K562 (cell line): ENCODE data around the gene SLC13A4. TPM values are rescaled to one million over a fixed set of nuclear protein-coding genes. Genes with fewer than 3 reads are reported as not detected.

Experiments used
- ATAC-seq: fragments of 200-7000 bp; cut with Tn5 transposase; 3 replicates; pipeline ENCODE4 v1.9.1; 2020; ENCODE audit warnings: moderate library complexity
- BruUV-seq: library from RNA; stranded (reverse); fragments of 400-500 nt; replicated peaks from 2 replicates; lab custom pipeline; 2021; lab: Mats Ljungman, UMichigan
- CTCF ChIA-PET: fragments of 300-600 bp; formaldehyde crosslinking; extraction: SDS; loops from one replicate; lab custom pipeline; 2021; ENCODE audit warnings: low intra/inter-chr PET ratio; lab: Yijun Ruan, JAX
- POLR2A ChIA-PET: fragments of 300-600, 350-650 bp; sonication (Branson Sonifier 250); formaldehyde crosslinking; extraction: SDS; loops from one replicate; lab custom pipeline; 2021; ENCODE audit warnings: antibody characterized with exemption, inconsistent platforms; lab: Yijun Ruan, JAX
- DNase-seq, 4 experiments: peaks; one replicate each; pipeline versions ENCODE4 v3.0.0 to v3.0.0-alpha.2; 2011 to 2018; ENCODE audit warnings: low spot score in 3 of 4, mixed read lengths in 3 of 4; ENCODE audit errors: extremely low read depth in 1 of 4
- FAIRE-seq: peaks from 2 replicates; lab custom pipeline; 2011; peaks lifted over from hg19 to GRCh38; lab: Jason Lieb, UNC
- H2AFZ ChIP-seq: 2 replicates; pipeline ENCODE4 v1.6.0; 2011; ENCODE audit warnings: low read depth, low read length, control low read depth, inconsistent platforms
- H3K27ac ChIP-seq: fragments of 200-600 bp; 3 replicates; pipeline ENCODE4 v1.8.0; 2011; ENCODE audit warnings: low read depth, mild to moderate bottlenecking, control low read depth, inconsistent platforms, low read length, moderate library complexity, mixed read lengths; ENCODE audit errors: extremely low read depth
- H3K27me3 ChIP-seq, 2 experiments: fragments of 300-600 bp in 1 of 2; 2 replicates in 1 of 2; 3 replicates in 1 of 2; pipeline versions ENCODE4 v1.6.0 to v1.8.0; 2011; ENCODE audit warnings: inconsistent platforms in 2 of 2, low read length in 2 of 2, mild to moderate bottlenecking in 1 of 2, mixed read lengths in 1 of 2, moderate library complexity in 1 of 2; ENCODE audit not compliant: control insufficient read depth in 2 of 2, insufficient read depth in 2 of 2
- H3K36me3 ChIP-seq: fragments of 300-600 bp; 3 replicates; pipeline ENCODE4 v1.8.0; 2011; ENCODE audit warnings: mild to moderate bottlenecking, low read length, inconsistent platforms; ENCODE audit not compliant: control insufficient read depth, insufficient read depth
- H3K4me1 ChIP-seq, 2 experiments: fragments of 200-600 bp in 1 of 2; replicated peaks in 1 of 2; 2 replicates in 1 of 2; 3 replicates in 1 of 2; pipeline versions ENCODE4 v1.5.1 to v1.8.0; 2011; ENCODE audit warnings: inconsistent platforms in 2 of 2, low read length in 2 of 2, mild to moderate bottlenecking in 1 of 2, mixed read lengths in 1 of 2, moderate library complexity in 1 of 2; ENCODE audit not compliant: control insufficient read depth in 2 of 2, insufficient read depth in 2 of 2
- H3K4me2 ChIP-seq: 2 replicates; pipeline ENCODE4 v1.6.1; 2011; ENCODE audit warnings: low read length, control low read depth, inconsistent platforms, mixed read lengths; ENCODE audit not compliant: insufficient read depth
- H3K4me3 ChIP-seq: fragments of 200-600 bp; sonication (generic), shearing (Covaris generic); 2 replicates; pipeline ENCODE4 v1.5.1; 2016; ENCODE audit warnings: control low read depth, inconsistent platforms
- H3K79me2 ChIP-seq: fragments of 200-600 bp; 3 replicates; pipeline ENCODE4 v1.8.0; 2011; ENCODE audit warnings: low read length, inconsistent platforms; ENCODE audit not compliant: control insufficient read depth, insufficient read depth
- H3K9ac ChIP-seq, 2 experiments: 2 replicates each; pipeline versions ENCODE4 v1.6.0 to v1.6.1; 2011; ENCODE audit warnings: low read depth in 2 of 2, low read length in 2 of 2, control low read depth in 1 of 2, inconsistent platforms in 1 of 2, mild to moderate bottlenecking in 1 of 2, mixed read lengths in 1 of 2; ENCODE audit not compliant: insufficient read depth in 1 of 2
- H3K9me1 ChIP-seq: one replicate; pipeline ENCODE4 v1.6.0; 2011; ENCODE audit warnings: inconsistent platforms, mild to moderate bottlenecking, low read length, moderate library complexity; ENCODE audit not compliant: control insufficient read depth, insufficient read depth
- H3K9me3 ChIP-seq: replicated peaks from 2 replicates; pipeline ENCODE4 v1.5.1; 2011; ENCODE audit warnings: low read depth, low read length, inconsistent platforms; ENCODE audit not compliant: control insufficient read depth, insufficient read depth
- H4K20me1 ChIP-seq: replicated peaks from 2 replicates; pipeline ENCODE4 v1.6.1; 2011; ENCODE audit warnings: low read length, inconsistent platforms, mixed read lengths; ENCODE audit not compliant: control insufficient read depth, insufficient read depth
- ASH1L ChIP-seq: fragments of 450-650 bp; IDR thresholded peaks from 2 replicates; pipeline ENCODE4 v1.6.1; 2018; ENCODE audit warnings: borderline replicate concordance, mild to moderate bottlenecking, low read depth; ENCODE audit not compliant: partially characterized antibody
- CHD1 ChIP-seq: fragments of 200-600 bp; sonication (generic); IDR thresholded peaks from one replicate; pipeline ENCODE4 v1.6.1; 2012; ENCODE audit warnings: mild to moderate bottlenecking, moderate library complexity, low read length, inconsistent platforms
- E2F3 ChIP-seq: fragments of 250-450 bp; sonication (Bioruptor Pico); IDR thresholded peaks from 2 replicates; pipeline ENCODE4 v1.4.0; 2020; ENCODE audit warnings: mild to moderate bottlenecking
- EZH2 ChIP-seq: IDR thresholded peaks from 2 replicates; pipeline ENCODE4 v1.6.1; 2012; ENCODE audit warnings: low read depth, mild to moderate bottlenecking, inconsistent platforms, low read length, borderline replicate concordance
- MYC ChIP-seq, 2 experiments: fragments of 250-450 bp in 1 of 2; sonication (Bioruptor Pico) in 1 of 2; IDR thresholded peaks; 2 replicates each; pipeline versions ENCODE4 v1.5.1 to v1.6.1; 2012 to 2021; ENCODE audit warnings: low read depth in 2 of 2, borderline replicate concordance in 1 of 2, improper control_type of control experiment in 1 of 2, low read length in 1 of 2, mild to moderate bottlenecking in 1 of 2, moderate library complexity in 1 of 2
- POLR2H ChIP-seq: IDR thresholded peaks from 2 replicates; pipeline ENCODE4 v1.6.1; 2016; ENCODE audit warnings: missing genetic modification characterization, low read depth, mild to moderate bottlenecking, control low read depth, missing compliant biosample characterization, moderate library complexity
- RUNX1 ChIP-seq: sonication (generic); IDR thresholded peaks from 2 replicates; pipeline ENCODE4 v1.6.1; 2016; ENCODE audit warnings: antibody characterized with exemption, low read depth
- ZNF764 ChIP-seq: fragments of 250-450 bp; sonication (Bioruptor Pico); IDR thresholded peaks from 2 replicates; pipeline ENCODE4 v1.4.0; 2020; ENCODE audit warnings: low read depth, mild to moderate bottlenecking, moderate library complexity
- WGBS: fragments of 100-300 bp; shearing (Covaris generic); methylation state at CpG from one replicate; pipeline ENCODE4 v1.1.6; 2016; ENCODE audit warnings: low coverage, mixed read lengths; ENCODE audit not compliant: insufficient coverage; ENCODE audit errors: missing lambda C conversion rate; 5-methylcytosine and 5-hydroxymethylcytosine counted together
- in situ Hi-C: fragments of 300-500 bp; cut with MboI; formaldehyde crosslinking; loops from 4 replicates; pipeline ENCODE4 v1.15.0; 2018; ENCODE audit warnings: inconsistent platforms, mixed read lengths
- intact Hi-C: fragments of 100-400 bp; cut with micrococcal nuclease; formaldehyde crosslinking; loops from 2 replicates; pipeline ENCODE4 v1.14.2; 2022
- polyA plus RNA-seq, 8 experiments: library from polyadenylated mRNA; depleted of rRNA in 4 of 8; stranded (reverse) in 5 of 8; unstranded in 3 of 8; fragments of >200 nt; fragmentation: Nextera tagmentation in 2 of 8; fragmentation: Illumina TruSeq in 1 of 8; extraction: Ambion mirVana in 2 of 8; extraction: Trizol in 1 of 8; gene quantifications; 2 replicates each; pipeline versions ENCODE4 v1.2.1 to v1.2.3, GENCODE V29; 2011 to 2014; ENCODE audit warnings: inconsistent platforms in 1 of 8, missing spikeins in 1 of 8
- total RNA-seq, 7 experiments: library from RNA; depleted of rRNA in 6 of 7; stranded (reverse); fragments of >200 nt in 6 of 7; fragmentation: Illumina TruSeq in 2 of 7; extraction: Trizol in 2 of 7; gene quantifications; 2 replicates each; pipeline versions ENCODE4 v1.2.1 to v1.2.3, GENCODE V29; 2011 to 2021; ENCODE audit warnings: low replicate concordance in 1 of 7
- TF ChIP-seq, protein P1 (sequence below): fragments of 250-450 bp; sonication (Bioruptor Pico); IDR thresholded peaks from 2 replicates; pipeline ENCODE4 v1.5.0; 2020; ENCODE audit warnings: mild to moderate bottlenecking, borderline replicate concordance
- TF ChIP-seq, protein P2 (sequence below): fragments of 450-650 bp; IDR thresholded peaks from 2 replicates; pipeline ENCODE4 v1.6.1; 2016; ENCODE audit warnings: low read depth, mild to moderate bottlenecking, moderate library complexity
- TF ChIP-seq, protein P3 (sequence below): fragments of 250-450 bp; sonication (Bioruptor Pico); IDR thresholded peaks from 2 replicates; pipeline ENCODE4 v1.4.0; 2020; ENCODE audit warnings: mild to moderate bottlenecking

SLC13A4 gene
- total and polyA plus RNA-seq, 9 of the 15 experiments (the other 6 are each of a cell fraction or from before 2014, with no cell fraction given): 0.11 to 1.0 (median 0.36) TPM

DNA sequence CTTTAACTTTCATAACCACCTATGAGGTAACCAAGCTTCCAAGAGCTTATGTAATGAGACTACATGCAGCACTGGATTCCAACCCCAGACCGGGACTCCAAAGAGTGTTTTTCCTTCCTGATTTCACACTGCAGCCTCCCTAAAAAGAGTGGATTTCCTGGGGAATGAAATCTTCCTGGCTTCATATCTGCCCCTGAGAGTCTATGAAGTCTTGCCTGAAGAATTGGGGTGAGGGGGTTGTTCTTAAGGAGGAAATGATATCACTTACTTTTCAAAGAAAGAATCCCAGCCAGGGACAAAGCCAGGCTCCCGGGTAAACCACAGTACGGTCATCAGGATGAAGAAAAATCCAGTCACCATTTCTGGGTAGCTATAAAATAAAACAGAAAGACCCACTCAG lies 35.9 kb downstream of the SLC13A4 start:
- ChIA-PET CTCF (interaction anchor here (0.5 kb wide), 1 partner anchor 17 kb away, joined by 3 read pairs; no protein-coding TSS in a partner anchor), POLR2A (interaction anchor here (0.7 to 1.5 kb wide), 2 partner anchors 9 to 27 kb away, joined by 5 to 6 read pairs; no protein-coding TSS in a partner anchor)
- no peaks in the 10 kb centered on the region for H4K20me1 ChIP-seq
- 27% methylated on average over 3 of the region's 3 CpGs for WGBS
- no peak overlapping the region for H2AFZ ChIP-seq
- H3K79me2 ChIP-seq: no peaks in the 10 kb centered on the region
- no peaks in the 10 kb centered on the region; the same call in 2 of the 3 replicates for H3K36me3 ChIP-seq
- no peak overlapping the region for H3K4me3 ChIP-seq
- no peak for FAIRE-seq
- H3K9ac ChIP-seq: no peak overlapping the region
- no peak overlapping the region for H3K4me2 ChIP-seq
- no peak for DNase-seq
- intact Hi-C loops: no loop called here
- H3K27ac ChIP-seq: no peak overlapping the region
- no peaks in the 10 kb centered on the region for H3K4me1 ChIP-seq
- no peaks in the 10 kb centered on the region for H3K9me3 ChIP-seq
- no peak for ATAC-seq
- TF ChIP-seq ZNF764 (CRISPR knock-in tag) (no peak), MYC (IDR thresholded peaks at IDR 0.05; ENCODE audit: low read depth, low read length) (no peak), MYC (CRISPR knock-in tag; IDR thresholded peaks at IDR 0.05; ENCODE audit: borderline replicate concordance, low read depth) (no peak), POLR2H (tag) (no peak), E2F3 (CRISPR knock-in tag) (no peak), ASH1L (no peak), EZH2 (no peak), CHD1 (no peak), RUNX1 (no peak)
- TF ChIP-seq, protein P1, sequence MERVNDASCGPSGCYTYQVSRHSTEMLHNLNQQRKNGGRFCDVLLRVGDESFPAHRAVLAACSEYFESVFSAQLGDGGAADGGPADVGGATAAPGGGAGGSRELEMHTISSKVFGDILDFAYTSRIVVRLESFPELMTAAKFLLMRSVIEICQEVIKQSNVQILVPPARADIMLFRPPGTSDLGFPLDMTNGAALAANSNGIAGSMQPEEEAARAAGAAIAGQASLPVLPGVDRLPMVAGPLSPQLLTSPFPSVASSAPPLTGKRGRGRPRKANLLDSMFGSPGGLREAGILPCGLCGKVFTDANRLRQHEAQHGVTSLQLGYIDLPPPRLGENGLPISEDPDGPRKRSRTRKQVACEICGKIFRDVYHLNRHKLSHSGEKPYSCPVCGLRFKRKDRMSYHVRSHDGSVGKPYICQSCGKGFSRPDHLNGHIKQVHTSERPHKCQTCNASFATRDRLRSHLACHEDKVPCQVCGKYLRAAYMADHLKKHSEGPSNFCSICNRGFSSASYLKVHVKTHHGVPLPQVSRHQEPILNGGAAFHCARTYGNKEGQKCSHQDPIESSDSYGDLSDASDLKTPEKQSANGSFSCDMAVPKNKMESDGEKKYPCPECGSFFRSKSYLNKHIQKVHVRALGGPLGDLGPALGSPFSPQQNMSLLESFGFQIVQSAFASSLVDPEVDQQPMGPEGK: no peak
- TF ChIP-seq, protein P2, sequence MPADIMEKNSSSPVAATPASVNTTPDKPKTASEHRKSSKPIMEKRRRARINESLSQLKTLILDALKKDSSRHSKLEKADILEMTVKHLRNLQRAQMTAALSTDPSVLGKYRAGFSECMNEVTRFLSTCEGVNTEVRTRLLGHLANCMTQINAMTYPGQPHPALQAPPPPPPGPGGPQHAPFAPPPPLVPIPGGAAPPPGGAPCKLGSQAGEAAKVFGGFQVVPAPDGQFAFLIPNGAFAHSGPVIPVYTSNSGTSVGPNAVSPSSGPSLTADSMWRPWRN: no peak
- TF ChIP-seq, protein P3, sequence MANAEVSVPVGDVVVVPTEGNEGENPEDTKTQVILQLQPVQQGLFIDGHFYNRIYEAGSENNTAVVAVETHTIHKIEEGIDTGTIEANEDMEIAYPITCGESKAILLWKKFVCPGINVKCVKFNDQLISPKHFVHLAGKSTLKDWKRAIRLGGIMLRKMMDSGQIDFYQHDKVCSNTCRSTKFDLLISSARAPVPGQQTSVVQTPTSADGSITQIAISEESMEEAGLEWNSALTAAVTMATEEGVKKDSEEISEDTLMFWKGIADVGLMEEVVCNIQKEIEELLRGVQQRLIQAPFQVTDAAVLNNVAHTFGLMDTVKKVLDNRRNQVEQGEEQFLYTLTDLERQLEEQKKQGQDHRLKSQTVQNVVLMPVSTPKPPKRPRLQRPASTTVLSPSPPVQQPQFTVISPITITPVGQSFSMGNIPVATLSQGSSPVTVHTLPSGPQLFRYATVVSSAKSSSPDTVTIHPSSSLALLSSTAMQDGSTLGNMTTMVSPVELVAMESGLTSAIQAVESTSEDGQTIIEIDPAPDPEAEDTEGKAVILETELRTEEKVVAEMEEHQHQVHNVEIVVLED (CRISPR knock-in tag): no peak
- H3K9me1 ChIP-seq: no peaks in the 10 kb centered on the region
- BruUV-seq: no TSS peak
- H3K27me3 ChIP-seq: peaks cover 0 to 11% of the 10 kb centered on the region in 2 experiments; a peak in 3 of 5 replicates
- in situ Hi-C loops: no loop called here
